ENCODE measurements around the gene RAB3GAP2.
"Not testable (repeated sequence)": the region's sequence is repeated elsewhere in the genome, so short reads cannot be mapped to it uniquely, and the experiment has no call there.

The RAB3GAP2 gene

GRCh38 chr1:220287129-220287528 lies 14.9 kb upstream of the RAB3GAP2 start:
- DNase-seq = no peak

- no peak for DNase-seq
Observed at GRCh38 chr1:220283625-220284024, 11.4 kb upstream of the RAB3GAP2 start.

DNA sequence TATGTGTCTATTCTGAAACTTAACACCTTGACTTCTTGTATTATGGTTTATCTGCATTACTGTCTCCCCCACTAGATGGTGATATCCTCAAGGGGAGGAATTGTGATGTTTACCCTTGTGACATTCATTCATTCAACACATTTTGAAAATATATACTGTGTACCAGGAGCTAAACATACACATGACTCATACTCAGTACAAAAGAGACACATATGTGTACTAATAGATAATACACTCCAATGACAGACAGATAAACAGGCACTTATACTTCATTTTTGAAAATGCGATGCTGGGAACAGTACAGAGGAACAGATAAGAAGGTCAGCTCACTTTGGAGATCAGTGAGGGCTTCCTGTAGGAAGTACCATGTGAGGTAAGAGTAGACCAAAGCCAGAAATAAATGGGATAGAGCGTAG lies 8.9 kb upstream of the RAB3GAP2 start:
- DNase-seq = peak; percentile 49

DNA sequence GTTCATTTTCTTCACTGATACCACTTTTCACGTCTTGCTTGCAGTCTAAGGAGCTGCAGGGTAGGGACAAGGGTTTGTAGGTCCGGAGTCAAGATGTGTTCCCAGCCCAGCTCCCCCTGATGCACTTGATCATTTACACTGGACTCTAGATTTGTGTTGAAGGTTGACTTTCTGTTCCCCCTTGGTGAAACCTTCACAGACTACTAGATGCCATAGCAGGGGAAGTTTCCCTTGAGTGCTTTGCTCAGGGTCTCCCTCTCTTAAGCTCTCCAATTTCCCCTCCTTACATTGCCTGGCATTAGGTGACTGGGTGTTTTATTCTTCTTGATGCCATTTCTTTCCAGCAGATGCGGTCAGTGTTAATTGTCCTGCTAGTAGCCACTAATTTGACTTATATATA lies 8.0 kb upstream of the RAB3GAP2 start:
- DNase-seq = no peak

- no peak for DNase-seq
Observed at GRCh38 chr1:220278991-220279390, 6.7 kb upstream of the RAB3GAP2 start.

DNA sequence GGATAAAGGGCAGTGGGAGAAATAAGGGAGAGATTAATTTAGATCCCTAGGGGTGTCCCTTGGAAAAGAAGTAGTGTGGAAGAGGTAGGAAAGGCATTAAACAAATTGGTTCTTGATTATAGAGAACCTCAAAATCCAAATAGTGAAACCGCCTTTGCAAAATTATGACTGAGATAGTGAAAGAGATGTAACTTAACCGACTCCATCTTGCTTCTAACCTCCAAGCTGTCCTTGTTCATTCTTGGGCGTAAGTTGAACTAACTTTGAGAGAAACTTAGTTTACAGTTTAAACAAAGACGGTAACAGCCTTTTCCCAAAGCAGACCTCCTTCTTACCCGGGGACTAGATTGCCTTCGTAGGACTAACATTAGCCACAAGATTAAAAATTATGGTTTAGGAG lies 3.2 kb upstream of the RAB3GAP2 start:
- no peak for DNase-seq

DNA sequence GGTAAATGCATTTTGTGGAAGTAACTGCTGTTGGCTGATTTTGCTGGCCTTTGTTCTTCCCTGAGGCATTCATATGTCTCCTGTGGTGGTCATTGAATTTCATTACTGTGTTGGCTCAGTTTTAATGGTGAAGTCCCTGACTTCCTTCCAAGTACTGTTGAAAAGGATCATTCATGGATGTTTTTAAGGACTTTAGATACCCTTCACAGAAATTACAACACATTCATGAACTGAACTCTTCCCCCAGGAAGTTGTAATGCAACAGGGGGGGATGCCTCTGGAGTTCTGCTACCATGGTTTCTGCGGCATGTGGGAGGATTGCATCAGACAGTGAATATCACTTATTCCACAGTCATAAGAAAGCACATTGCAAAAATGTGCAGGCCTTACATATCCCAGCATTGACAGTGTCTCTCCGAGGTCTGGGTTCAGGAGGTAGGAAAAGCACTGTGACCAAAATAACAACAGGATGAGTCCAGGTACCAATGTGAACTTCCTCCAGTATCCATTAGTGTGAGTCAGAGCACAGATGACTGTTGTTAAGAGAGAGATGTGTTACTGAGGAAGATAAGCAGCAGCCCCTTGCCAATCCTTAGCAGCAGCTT lies 2.1 kb upstream of the RAB3GAP2 start:
- DNase-seq = no peak

DNA sequence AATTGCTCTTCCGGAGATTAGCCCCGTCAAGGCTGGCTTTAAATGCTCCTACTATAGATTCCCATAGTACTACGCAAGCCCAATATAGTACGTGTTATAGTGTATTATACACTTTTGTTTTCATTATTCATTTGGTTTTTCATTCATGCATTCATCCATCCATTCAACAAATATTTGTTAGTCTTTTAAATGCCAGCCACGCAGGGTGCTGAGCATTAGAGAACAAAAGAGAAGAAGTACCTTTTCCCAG lies 513 bp upstream of the RAB3GAP2 start:
- DNase-seq = no peak

GRCh38 chr1:220271706-220272046 lies 577 bp downstream of the RAB3GAP2 start:
- DNase-seq = no peak

DNA sequence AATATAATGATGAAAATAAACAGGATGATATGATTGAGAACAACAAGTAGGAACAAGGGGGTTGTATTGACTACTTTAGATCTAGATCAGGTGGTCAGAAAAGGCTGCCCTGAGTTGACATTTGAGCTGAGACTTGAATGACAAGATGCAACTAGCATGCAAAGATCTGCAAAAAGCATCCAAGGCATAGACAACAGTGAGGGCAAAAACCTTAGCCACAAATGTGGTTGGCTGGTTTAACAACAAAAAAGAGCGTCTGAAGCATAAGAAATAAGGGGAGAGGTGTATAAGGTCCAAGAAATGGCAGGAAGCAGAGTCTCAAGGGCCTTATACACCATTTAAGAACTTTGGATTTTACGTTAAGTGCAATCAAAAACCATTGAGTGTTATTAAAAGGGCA lies 3.2 kb downstream of the RAB3GAP2 start:
- DNase-seq = no peak

GRCh38 chr1:220267630-220268029 lies 4.6 kb downstream of the RAB3GAP2 start:
- no peak for DNase-seq

GRCh38 chr1:220260228-220260627 lies 12.0 kb downstream of the RAB3GAP2 start:
- DNase-seq = not testable (repeated sequence)

DNA sequence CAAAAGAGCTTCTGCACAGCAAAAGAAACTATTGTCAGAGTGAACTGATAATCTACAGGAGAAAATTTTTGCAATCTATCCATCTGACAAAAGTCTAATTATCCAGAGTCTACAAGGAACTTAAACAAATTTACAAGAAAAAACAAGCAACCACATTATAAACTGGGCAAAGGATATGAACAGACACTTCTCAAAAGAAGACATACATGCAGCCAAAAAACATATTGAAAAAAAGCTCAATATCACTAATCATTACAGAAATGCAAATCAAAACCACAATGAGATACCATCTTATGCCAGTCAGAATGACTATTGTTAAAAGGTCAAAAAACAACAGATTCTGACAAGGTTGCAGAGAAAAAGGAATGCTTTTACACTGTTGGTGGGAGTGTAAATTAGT lies 12.5 kb downstream of the RAB3GAP2 start:
- DNase-seq = not testable (repeated sequence)

DNA sequence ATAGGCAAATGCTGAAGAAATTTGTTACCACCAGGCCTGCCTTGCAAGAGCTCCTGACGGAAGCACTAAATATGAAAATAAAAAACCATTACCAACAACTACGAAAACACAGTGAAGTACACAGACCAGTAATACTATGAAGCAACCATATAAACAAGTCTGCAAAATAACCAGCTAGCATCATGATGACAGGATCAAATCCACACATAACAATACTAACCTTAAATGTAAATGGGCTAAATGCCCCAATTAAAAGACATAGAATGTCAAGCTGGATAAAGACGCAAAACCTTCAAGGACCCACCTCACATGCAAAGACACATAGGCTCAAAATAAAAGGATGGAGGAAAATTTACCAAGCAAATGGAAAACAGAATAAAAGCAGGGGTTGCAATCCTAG lies 16.1 kb downstream of the RAB3GAP2 start:
- not testable (repeated sequence) for DNase-seq

DNA sequence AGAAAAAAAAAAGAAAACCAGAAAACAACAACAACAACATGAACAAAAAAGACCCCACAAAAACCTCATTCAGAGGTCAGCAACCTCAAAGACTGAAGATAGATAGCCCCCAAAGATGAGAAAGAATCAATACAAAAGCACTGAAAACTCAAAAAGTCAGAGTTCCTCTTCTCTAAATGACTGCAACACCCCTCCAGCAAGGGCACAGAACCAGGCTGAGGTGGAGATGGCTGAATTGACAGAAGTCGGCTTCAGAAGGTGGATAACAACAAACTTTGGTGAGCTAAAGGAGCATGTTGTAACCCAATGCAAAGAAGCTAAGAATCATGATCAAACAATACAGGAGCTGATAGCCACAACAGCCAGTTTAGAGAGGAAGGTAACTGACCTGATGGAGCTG lies 17.0 kb downstream of the RAB3GAP2 start:
- no peak for DNase-seq

DNA sequence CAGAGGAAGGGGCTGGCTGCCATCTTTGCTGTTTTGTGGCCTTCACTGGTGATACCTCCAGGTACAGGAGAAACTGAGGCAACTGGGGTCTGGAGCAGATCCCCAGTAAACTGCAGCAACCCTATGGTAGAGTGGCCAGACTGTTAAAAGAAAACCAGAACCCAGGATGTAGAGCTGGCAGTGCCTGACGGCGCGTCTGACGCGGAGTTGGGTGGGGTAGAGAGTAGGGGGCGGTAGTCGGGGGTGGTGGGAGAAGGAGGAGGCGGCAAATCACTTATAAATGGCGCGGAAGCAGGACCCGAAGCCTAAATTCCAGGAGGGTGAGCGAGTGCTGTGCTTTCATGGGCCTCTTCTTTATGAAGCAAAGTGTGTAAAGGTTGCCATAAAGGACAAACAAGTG lies 19.0 kb downstream of the RAB3GAP2 start:
- not testable (repeated sequence) for DNase-seq

GRCh38 chr1:220251272-220251671 lies 21.0 kb downstream of the RAB3GAP2 start:
- DNase-seq = no peak

- DNase-seq = no peak
Observed at GRCh38 chr1:220250681-220251080, 21.6 kb downstream of the RAB3GAP2 start.

GRCh38 chr1:220249522-220249921 lies 22.7 kb downstream of the RAB3GAP2 start:
- no peak for DNase-seq

- DNase-seq = not testable (repeated sequence)
Observed at GRCh38 chr1:220248715-220249265, 23.5 kb downstream of the RAB3GAP2 start.

DNA sequence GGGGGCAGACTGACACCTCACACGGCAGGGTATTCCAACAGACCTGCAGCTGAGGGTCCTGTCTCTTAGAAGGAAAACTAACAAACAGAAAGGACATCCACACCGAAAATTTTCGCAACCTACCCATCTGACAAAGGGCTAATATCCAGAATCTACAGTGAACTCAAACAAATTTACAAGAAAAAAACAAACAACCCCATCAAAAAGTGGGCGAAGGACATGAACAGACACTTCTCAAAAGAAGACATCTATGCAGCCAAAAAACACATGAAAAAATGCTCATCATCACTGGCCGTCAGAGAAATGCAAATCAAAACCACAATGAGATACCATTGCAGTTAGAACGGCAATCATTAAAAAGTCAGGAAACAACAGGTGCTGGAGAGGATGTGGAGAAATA lies 26.4 kb downstream of the RAB3GAP2 start:
- DNase-seq = not testable (repeated sequence)

GRCh38 chr1:220243947-220244346 lies 28.3 kb downstream of the RAB3GAP2 start:
- no peak for DNase-seq

- DNase-seq = no peak
Observed at GRCh38 chr1:220241072-220241663, 31.1 kb downstream of the RAB3GAP2 start.

DNA sequence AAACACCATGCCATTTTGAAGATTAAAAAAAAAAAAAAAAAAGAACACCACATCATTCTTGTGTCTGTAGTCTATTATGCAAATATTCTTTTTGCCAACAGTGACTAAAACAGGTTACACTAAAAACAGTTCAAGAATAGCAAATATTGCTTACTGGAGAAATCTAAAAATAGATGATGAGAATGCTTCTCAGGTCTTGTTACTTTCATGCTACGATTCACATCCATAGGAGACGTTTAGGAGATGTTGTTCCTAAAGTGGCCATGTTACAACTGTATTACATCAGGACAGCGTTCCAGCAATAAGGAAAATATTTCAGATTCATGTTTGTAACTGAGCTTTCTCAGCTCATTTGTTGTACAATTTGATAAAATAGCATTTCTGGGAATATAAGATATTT lies 32.3 kb downstream of the RAB3GAP2 start:
- no peak for DNase-seq

GRCh38 chr1:220239213-220239612 lies 33.0 kb downstream of the RAB3GAP2 start:
- DNase-seq = no peak
